ENCODE measurements around the gene AHI1. TPM values are rescaled to one million over a fixed set of nuclear protein-coding genes. Genes with fewer than 3 reads are reported as not detected.

The AHI1 gene
- polyA plus RNA-seq, 1 donor (not counting 4 experiments of a cell fraction or from before 2014, with no cell fraction given) = 7.0 TPM

GRCh38 chr6:135286962-135287538 is 210.5 kb downstream of the AHI1 start:
- no peak for FAIRE-seq
- dilution Hi-C loops (cut with MboI; ENCODE audit: extremely low pct_ligation_motif_present, low sequenced_read_pairs) = no loop called here

GRCh38 chr6:135285165-135285564 is 212.4 kb downstream of the AHI1 start:
- no peak overlapping the region for H2AFZ ChIP-seq (ENCODE audit: control insufficient read depth, low read length)
- dilution Hi-C loops (cut with MboI; ENCODE audit: extremely low pct_ligation_motif_present, low sequenced_read_pairs) = no loop called here
- no peaks in the 10 kb centered on the region for H3K36me3 ChIP-seq (ENCODE audit: control insufficient read depth in 2 of 2, extremely low read depth in 1 of 2, insufficient read depth in 2 of 2, low read length in 2 of 2)
- H3K27me3 ChIP-seq (ENCODE audit: control insufficient read depth, extremely low read depth, insufficient read depth, low read length) = no peaks in the 10 kb centered on the region
- no peak for DNase-seq (ENCODE audit: low read depth, low spot score)
- no peak for TF ChIP-seq CTCF (optimal IDR thresholded peaks at IDR 0.05 in 1 of 3, IDR thresholded peaks at IDR 0.05 in 1 of 3, conservative IDR thresholded peaks at IDR 0.05 in 1 of 3; ENCODE audit: extremely low read depth in 1 of 3, insufficient read depth in 2 of 3, low read length in 3 of 3)
- TF ChIP-seq EZH2 (IDR thresholded peaks at IDR 0.05; ENCODE audit: low read length) = no peak
- H3K9me1 ChIP-seq (ENCODE audit: control insufficient read depth, extremely low read depth, insufficient read depth, low read length) = no peaks in the 10 kb centered on the region
- H3K79me2 ChIP-seq (ENCODE audit: control insufficient read depth, insufficient read depth, low read length) = no peaks in the 10 kb centered on the region
- H3K4me2 ChIP-seq (ENCODE audit: control insufficient read depth, extremely low read depth, insufficient read depth, low read depth, low read length) = no peak overlapping the region
- no peaks in the 10 kb centered on the region for H3K9me3 ChIP-seq (ENCODE audit: control insufficient read depth, low read depth, low read length)
- FAIRE-seq = no peak
- no peaks in the 10 kb centered on the region for H3K4me1 ChIP-seq (ENCODE audit: control insufficient read depth, extremely low read depth, insufficient read depth, low read length)
- no peak overlapping the region for H3K4me3 ChIP-seq (ENCODE audit: control insufficient read depth in 2 of 3, extremely low read depth in 1 of 3, insufficient read depth in 2 of 3, low read depth in 1 of 3, low read length in 3 of 3)
- H4K20me1 ChIP-seq (ENCODE audit: control insufficient read depth, extremely low read depth, insufficient read depth, low read length) = no peaks in the 10 kb centered on the region
- H3K9ac ChIP-seq (ENCODE audit: control insufficient read depth, extremely low read depth, insufficient read depth, low read length) = no peak overlapping the region
- no peak overlapping the region for H3K27ac ChIP-seq (ENCODE audit: control insufficient read depth, insufficient read depth, low read length)

More at GRCh38 chr6:135286962-135287538, 210.5 kb downstream of the AHI1 start:
- Histone ChIP-seq H3K79me2 (ENCODE audit: control insufficient read depth, insufficient read depth, low read length) (no peaks in the 10 kb centered on the region), H3K4me1 (ENCODE audit: control insufficient read depth, extremely low read depth, insufficient read depth, low read length) (no peaks in the 10 kb centered on the region), H4K20me1 (ENCODE audit: control insufficient read depth, extremely low read depth, insufficient read depth, low read length) (no peaks in the 10 kb centered on the region), H3K36me3 (ENCODE audit: control insufficient read depth in 2 of 2, extremely low read depth in 1 of 2, insufficient read depth in 2 of 2, low read length in 2 of 2) (no peaks in the 10 kb centered on the region), H3K27ac (ENCODE audit: control insufficient read depth, insufficient read depth, low read length) (no peak overlapping the region), H3K9me1 (ENCODE audit: control insufficient read depth, extremely low read depth, insufficient read depth, low read length) (no peaks in the 10 kb centered on the region), H3K4me3 (ENCODE audit: control insufficient read depth in 2 of 3, extremely low read depth in 1 of 3, insufficient read depth in 2 of 3, low read depth in 1 of 3, low read length in 3 of 3) (no peak overlapping the region), H2AFZ (ENCODE audit: control insufficient read depth, low read length) (no peak overlapping the region), H3K9me3 (ENCODE audit: control insufficient read depth, low read depth, low read length) (no peaks in the 10 kb centered on the region), H3K9ac (ENCODE audit: control insufficient read depth, extremely low read depth, insufficient read depth, low read length) (no peak overlapping the region), H3K27me3 (ENCODE audit: control insufficient read depth, extremely low read depth, insufficient read depth, low read length) (no peaks in the 10 kb centered on the region), H3K4me2 (ENCODE audit: control insufficient read depth, extremely low read depth, insufficient read depth, low read depth, low read length) (no peak overlapping the region)
- TF ChIP-seq CTCF (optimal IDR thresholded peaks at IDR 0.05 in 1 of 3, IDR thresholded peaks at IDR 0.05 in 1 of 3, conservative IDR thresholded peaks at IDR 0.05 in 1 of 3; ENCODE audit: extremely low read depth in 1 of 3, insufficient read depth in 2 of 3, low read length in 3 of 3) (no peak), EZH2 (IDR thresholded peaks at IDR 0.05; ENCODE audit: low read length) (no peak)
- DNase-seq (ENCODE audit: low read depth, low spot score) = no peak

Data from keratinocyte (primary cell).